GM21737 (cell line): ENCODE measurements around the gene RNASE12.

Experiments
- ATAC-seq: cut with Tn5 transposase; IDR thresholded peaks from one replicate; pipeline ENCODE4 v1.9.1; 2021; ENCODE audit warnings: mild to moderate bottlenecking, moderate library complexity; ENCODE audit not compliant: unreplicated experiment

RNASE12 gene

DNA sequence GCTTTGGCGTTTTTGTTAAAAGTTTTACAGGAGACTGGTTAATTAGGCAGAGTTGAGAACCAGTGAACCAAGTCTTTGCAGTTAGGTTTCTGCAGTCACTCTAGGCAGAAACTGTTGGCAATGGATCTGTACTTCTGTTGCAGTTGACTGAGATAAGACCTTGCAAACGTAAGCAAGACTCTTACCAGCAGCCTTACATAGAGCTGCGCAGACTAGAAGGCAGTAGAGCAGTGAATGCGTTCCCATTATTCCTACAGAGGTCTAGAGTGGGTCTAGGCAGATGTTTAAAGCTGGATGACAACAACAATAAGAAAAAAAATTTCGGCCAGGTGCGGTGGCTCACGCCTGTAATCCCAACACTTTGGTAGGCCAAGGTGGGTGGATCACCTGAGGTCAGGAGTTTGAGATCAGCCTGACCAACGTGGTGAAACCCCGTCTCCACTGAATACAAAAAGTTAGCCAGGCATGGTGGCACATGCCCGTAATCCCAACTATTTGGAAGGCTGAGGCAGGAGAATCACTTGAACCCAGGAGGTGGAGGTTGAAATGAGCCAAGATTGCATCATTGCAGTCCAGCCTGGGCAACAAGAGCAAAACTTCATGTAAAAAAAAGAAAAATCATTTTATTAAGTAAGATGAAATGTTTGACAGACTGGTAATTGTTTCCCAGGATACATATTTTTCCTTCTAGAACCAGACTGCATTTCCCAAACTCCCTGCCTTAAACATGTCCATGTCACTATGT, 42.6 kb downstream of the RNASE12 start:
- ATAC-seq: no peak

DNA sequence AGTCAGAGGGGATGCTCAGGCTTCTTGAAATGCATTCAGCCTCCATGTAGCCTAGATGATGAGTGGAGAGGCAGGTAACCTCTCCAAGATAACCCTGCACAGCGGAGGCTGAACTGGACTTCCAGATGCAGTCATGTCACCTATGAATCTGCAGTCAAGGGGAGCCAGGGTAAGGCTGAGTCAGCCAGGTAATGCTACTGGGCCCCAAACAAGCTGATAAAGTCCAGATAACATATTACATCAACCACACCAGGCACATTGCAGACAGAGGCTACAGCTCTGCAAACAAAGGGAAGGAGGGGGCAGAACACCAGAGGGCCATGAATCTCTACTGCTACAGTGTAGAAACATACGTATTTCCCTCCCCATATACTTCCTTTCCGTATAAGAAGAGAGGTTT, 44.3 kb downstream of the RNASE12 start:
- ATAC-seq: no peak
